AG09319 (cell line): ENCODE results near the gene CHD5.

Experiments used
- DNase-seq: peaks from one replicate; pipeline ENCODE4 v3.0.0-alpha.2; 2010; ENCODE audit warnings: low read depth; ENCODE audit errors: extremely low read depth
- TF ChIP-seq, protein P1 (sequence below): IDR thresholded peaks from 2 replicates; pipeline ENCODE4 v1.5.1; 2011; ENCODE audit warnings: low read depth, mild to moderate bottlenecking, inconsistent platforms, low read length, moderate library complexity

Gene CHD5

DNA sequence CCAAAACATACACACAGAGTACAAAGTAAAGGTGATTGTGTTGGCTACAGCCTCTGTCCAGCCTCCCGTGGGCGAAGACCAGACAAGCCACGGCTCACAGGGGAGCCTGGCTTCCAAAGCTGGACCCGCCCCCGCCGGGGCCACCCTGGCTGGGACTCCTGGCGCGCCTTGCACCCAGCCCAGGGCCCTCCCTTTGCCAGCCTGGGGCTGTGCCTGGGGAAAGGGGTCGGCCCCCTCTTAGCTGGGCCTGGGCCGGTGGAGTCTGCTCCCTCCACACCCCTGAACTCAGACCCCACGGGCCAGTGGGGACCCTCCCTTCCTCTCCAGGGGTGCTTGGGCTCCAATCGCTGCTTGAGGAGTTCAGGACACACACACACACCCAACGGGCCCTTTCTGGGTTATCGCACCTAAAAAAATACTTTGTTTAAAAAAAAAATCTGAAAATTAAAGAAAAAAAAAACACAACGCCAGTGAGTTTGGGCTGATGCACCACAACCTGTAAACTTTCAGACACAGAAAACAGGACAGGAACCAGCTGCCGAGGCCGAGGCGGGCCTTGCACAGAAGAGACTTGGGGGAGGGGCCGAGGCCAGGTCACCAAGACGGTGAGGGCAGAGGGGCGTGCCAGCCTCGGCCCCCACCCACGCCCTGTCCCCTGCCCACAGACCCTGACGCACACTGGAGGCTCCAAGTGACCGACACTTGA is 78.1 kb downstream of the CHD5 start:
- DNase-seq = no peak
- TF ChIP-seq, protein P1, sequence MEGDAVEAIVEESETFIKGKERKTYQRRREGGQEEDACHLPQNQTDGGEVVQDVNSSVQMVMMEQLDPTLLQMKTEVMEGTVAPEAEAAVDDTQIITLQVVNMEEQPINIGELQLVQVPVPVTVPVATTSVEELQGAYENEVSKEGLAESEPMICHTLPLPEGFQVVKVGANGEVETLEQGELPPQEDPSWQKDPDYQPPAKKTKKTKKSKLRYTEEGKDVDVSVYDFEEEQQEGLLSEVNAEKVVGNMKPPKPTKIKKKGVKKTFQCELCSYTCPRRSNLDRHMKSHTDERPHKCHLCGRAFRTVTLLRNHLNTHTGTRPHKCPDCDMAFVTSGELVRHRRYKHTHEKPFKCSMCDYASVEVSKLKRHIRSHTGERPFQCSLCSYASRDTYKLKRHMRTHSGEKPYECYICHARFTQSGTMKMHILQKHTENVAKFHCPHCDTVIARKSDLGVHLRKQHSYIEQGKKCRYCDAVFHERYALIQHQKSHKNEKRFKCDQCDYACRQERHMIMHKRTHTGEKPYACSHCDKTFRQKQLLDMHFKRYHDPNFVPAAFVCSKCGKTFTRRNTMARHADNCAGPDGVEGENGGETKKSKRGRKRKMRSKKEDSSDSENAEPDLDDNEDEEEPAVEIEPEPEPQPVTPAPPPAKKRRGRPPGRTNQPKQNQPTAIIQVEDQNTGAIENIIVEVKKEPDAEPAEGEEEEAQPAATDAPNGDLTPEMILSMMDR = no peak

DNA sequence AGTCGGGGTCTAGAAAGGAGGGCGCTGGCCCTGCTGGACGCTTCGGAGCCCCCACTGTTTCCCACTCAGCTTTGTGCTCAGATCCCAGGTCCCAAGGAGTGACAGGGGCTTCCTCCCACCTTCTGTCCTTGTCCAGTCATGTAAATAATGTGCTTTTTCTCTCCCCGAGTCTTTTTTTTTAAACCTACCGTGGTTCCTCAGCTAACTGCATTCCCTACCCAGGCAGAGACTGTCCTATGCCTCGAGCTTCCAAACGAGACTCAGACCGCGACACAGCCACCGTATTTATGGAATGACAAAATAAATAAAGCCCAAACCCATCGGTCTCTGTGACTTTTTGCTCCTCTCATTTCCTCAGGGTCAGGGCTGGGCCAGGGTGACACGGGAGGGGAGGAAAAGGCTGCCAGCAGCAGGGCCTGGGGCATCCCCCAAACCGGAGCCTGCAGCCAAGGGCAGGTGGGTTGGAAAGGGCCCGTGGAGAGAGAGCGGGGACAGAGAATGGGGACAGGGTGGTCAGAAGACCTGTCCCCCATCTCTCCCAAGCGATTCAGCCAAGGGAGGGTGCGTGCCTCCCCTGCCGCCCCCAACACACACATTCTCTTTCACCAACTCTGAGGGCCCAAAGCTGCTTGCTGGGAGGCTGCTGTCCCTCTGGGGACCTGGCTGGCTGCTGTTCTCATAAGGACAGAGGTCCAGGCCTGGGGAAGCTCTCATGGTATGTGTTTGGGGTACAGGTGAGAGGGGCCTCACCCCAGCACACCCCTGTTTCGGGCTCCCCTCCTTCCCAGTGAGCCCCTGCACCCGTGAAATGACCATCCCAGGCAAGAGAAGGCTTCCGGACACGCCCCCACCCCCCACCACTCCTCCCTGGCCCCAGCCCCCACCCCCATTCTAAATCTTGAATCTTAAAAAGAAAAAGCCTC is 79.0 kb downstream of the CHD5 start:
- TF ChIP-seq, protein P1 = no peak
- no peak for DNase-seq

DNA sequence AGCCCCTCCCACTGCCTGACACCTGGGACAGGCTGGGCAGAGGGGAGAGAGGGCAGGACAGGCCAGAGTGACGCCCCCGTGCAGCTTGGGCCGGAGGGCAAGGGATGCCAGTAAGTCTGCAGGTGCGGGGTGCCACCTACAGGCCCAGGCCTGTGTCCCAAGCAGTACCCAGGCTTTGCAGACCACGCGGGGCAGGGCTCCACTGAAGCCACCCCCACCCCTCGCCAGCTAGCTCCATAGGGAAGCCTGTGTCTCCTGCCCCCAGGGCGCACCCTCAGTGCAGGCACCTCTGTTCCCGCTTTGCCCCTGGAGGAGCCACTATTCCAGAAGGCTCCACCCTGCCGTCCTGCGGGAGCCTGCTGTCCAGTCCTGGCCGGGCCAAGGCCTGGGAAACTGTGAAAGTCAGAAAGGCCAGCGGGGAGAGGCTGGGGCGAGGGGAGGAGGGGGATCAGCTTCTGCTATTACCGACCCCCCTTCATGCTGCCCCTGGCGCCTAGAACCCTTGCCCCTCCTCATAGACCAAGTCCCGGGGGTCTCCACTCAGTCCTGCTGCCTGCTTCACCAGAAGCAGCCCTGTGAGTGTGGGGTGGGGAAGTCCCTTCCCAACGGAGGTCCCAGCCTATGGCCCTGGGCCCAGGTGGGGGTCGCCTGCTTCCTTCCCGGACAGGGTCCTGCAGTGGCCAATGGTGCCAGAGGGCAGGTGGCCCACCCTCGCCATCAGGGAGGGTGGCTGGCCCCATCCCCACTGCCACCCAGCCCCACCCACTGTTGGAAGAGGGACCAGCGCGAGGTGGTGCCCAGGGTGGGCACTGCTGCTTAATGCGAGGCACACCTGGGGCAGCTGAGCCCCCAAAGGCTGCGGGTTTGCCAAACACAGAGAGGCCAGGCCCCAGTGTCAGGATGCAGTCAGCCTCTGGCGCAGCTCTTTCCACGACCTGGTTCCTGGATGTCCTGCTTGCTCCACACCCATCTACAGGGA is 80.0 kb downstream of the CHD5 start:
- TF ChIP-seq, protein P1 = no peak
- no peak for DNase-seq

DNA sequence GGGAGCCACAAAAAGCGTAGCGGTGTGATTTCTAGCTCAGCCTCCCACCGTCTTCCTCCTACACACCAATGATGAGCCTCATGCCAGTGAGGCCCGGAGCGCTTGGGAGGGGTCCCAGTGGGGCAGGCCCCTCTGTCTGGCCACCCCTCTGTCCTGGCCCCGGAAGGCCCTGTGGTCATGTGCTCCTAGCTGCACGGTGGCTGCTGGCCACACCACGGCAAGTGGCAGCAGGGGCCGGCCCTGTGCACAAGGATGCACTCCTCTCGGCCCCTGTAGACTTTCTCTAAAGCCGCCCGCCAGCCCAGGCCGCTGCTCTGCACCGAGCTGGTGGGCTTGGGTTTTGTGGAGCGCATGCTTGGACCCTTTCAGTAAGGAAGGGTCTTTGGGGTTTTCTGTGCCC is 80.8 kb downstream of the CHD5 start:
- TF ChIP-seq, protein P1 = no peak
- no peak for DNase-seq

DNA sequence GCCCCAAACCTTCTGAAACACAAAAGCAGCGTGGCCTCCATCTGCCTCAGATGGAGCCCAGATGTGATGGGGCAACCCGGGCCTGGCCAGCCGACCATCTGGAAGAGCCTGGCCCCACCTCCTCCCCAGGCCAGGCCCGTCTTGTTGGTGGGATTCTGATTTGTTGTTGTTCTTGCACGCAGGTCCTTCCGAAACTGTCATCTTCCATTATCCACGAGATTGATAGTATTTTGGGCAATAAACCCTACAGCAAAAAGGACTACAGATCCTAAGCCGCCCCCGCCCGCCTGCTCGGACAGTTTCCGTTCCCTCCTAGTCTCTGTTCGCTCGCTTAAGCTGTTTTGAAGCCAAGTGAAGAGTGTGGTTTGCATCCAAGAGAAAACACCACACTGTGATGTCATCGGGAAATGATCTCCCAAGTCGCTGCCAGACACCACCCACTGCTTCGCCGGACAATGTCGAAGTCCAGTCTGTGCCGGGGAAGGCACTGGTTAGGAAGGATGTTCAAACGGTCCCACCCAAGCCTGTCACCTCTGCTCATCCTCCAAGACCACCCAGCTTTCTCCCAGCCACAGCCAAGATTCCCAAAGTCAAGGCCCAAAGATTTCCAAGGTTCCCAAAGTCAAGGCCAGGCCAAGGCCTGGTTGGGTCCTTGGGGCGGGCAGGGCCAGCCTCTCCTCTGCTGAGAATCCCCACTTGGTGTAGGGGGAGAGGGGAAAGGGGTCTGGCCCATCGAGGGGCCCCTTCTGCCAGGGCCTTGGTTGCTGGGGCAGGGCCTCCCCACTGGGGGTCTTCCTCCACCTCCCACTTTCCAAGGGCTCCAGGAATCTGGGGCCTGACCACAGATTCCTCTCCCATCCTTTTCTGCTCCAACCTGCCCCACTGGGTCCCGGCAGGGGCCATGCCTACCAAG is 81.6 kb downstream of the CHD5 start:
- TF ChIP-seq, protein P1 = no peak

DNA sequence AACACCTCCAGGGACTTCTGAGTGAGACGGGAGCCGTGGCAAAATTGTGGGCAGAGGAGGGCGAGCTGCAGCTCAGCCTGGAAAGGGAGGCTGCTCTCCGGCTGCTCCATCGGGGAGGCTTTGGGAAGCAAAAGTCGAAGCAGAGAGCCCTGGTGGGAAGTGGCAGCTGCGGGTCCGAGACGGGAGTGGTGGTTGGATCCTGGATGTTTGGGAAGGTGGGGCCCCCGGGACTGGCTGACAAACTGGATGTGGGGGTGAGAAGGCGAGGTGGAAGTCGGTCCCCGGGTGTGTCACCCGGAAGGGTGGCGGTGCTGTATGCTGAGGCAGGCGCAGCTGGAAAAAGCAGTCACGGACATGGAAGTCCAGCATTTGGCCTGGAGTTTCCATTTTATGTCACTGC is 82.3 kb downstream of the CHD5 start:
- DNase-seq = no peak
- TF ChIP-seq, protein P1 = no peak

More for the DNA sequence above, 81.6 kb downstream of the CHD5 start:
- peak; percentile 52 for DNase-seq
